NCI-H1092 (cell line): ENCODE data around the gene HSPD1.
A peak's percentile ranks its signal among the peaks of the same experiment; 100 is the strongest.

Experiments used
- DNase-seq: peaks from one replicate; lab custom pipeline; 2025; lab: John Stamatoyannopoulos, UW

HSPD1 gene

GRCh38 chr2:197499594-197500502 lies at the start of gene HSPD1, which contains the start of gene HSPE1:
Gene HSPD1, minus strand, starts transcription at chr2:197499840. Its CDS starts 992 bp downstream, at chr2:197498848.
Gene HSPE1, plus strand, starts transcription at chr2:197500379. Its CDS starts 58 bp downstream, at chr2:197500437.
- peak; percentile 97 for DNase-seq

GRCh38 chr2:197548582-197548981 lies 48.9 kb upstream of the HSPD1 start:
- DNase-seq: no peak

GRCh38 chr2:197547163-197547900 lies 47.7 kb upstream of the HSPD1 start:
- DNase-seq: no peak

- no peak for DNase-seq
Observed at GRCh38 chr2:197543206-197543605, 43.6 kb upstream of the HSPD1 start.

GRCh38 chr2:197539734-197540133 lies 40.1 kb upstream of the HSPD1 start:
- no peak for DNase-seq

- no peak for DNase-seq
Observed at GRCh38 chr2:197538412-197538811, 38.8 kb upstream of the HSPD1 start.

GRCh38 chr2:197517150-197517549 lies 17.5 kb upstream of the HSPD1 start:
- DNase-seq: no peak

- no peak for DNase-seq
Observed at GRCh38 chr2:197516393-197516761, 16.7 kb upstream of the HSPD1 start.

GRCh38 chr2:197515739-197516392 lies 16.2 kb upstream of the HSPD1 start, which contains the start of gene MOB4:
Gene MOB4, plus strand, starts transcription at chr2:197516066. Its CDS starts 21 bp downstream, at chr2:197516087.
- DNase-seq: peak; percentile 84

GRCh38 chr2:197515315-197515738 lies 15.7 kb upstream of the HSPD1 start:
- peak; percentile 35 for DNase-seq

- no peak for DNase-seq
Observed at GRCh38 chr2:197514754-197515153, 15.1 kb upstream of the HSPD1 start.

GRCh38 chr2:197513915-197514314 lies 14.3 kb upstream of the HSPD1 start:
- no peak for DNase-seq

GRCh38 chr2:197506658-197507057 lies 7.0 kb upstream of the HSPD1 start:
- DNase-seq: no peak

- no peak for DNase-seq
Observed at GRCh38 chr2:197504512-197504911, 4.9 kb upstream of the HSPD1 start.

GRCh38 chr2:197504000-197504399 lies 4.4 kb upstream of the HSPD1 start:
- no peak for DNase-seq

- no peak for DNase-seq
Observed at GRCh38 chr2:197502685-197503084, 3.0 kb upstream of the HSPD1 start.

- no peak for DNase-seq
Observed at GRCh38 chr2:197502201-197502600, 2.6 kb upstream of the HSPD1 start.

- no peak for DNase-seq
Observed at GRCh38 chr2:197500503-197501131, 977 bp upstream of the HSPD1 start.

- DNase-seq: peak; percentile 20
Observed at GRCh38 chr2:197498937-197499593, 575 bp downstream of the HSPD1 start.

GRCh38 chr2:197498235-197498936 lies 1.3 kb downstream of the HSPD1 start:
- DNase-seq: no peak

- no peak for DNase-seq
Observed at GRCh38 chr2:197497326-197497725, 2.3 kb downstream of the HSPD1 start.
